ENCODE measurements around the gene NEDD4L.

- TF ChIP-seq POLR2A (IDR thresholded peaks at IDR 0.05; ENCODE audit: low read depth) (no peak), CTCF (IDR thresholded peaks at IDR 0.05) (no peak), EP300 (IDR thresholded peaks at IDR 0.05) (no peak)
Measured at GRCh38 chr18:58213440-58213839, 169.4 kb downstream of the NEDD4L start.

All from esophagus muscularis mucosa (tissue), 4 donors.